ENCODE data around the gene SMIM38. TPM values are rescaled to one million over a fixed set of nuclear protein-coding genes. Genes with fewer than 3 reads are reported as not detected.

The SMIM38 gene
- total and polyA plus RNA-seq, 7 donors = 0.03 to 0.54 (median 0.10) TPM; not detected in 1

DNA sequence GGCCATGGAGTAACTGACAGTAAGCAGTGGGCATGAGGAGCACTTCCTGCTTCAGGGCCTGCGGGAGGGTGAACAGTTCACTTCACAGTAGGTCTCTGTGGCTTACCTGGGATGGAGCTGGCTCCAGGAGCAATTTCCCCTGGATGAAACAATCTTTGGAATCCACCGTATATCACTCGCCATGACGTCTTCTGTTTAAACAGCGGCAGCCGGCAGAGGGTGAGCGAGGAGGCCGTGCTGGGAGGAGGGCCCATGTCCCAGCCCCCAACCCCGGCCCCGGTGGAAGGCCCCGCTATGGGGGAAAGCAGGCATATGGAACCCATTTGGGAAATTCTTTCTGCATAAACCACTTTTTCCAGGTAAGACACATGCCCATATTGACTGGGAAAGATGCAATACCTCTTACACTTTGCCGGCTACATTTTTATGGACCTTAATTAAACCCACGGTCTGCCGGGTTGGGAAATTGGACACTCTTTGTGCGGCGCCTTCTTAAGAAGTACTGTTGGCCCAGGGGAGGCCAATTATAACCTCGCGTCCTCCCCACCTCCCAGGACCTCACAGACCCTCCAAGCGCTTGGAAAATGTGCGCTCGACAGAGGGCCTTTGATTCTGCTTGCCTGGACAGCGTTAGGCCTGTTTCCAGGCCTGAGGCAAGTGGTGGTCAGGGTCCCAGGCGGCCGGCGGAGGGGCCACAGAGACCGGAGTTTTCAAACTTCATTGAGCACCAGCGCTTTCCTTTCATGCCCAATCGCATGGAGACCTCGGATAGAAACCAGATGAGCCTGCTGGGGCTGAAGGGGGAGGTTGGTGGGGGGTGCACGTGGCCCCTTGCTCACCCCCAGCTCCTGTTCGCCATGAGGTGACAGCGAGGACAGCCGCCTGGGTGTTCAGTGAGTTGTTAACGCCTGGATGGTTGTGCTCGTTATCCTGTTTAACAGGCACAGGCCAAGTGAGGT lies 40.4 kb downstream of the SMIM38 start:
- WGBS, 3 donors = 74 to 80% (median 77%) methylated on average over 35 of the region's 35 CpGs

DNA sequence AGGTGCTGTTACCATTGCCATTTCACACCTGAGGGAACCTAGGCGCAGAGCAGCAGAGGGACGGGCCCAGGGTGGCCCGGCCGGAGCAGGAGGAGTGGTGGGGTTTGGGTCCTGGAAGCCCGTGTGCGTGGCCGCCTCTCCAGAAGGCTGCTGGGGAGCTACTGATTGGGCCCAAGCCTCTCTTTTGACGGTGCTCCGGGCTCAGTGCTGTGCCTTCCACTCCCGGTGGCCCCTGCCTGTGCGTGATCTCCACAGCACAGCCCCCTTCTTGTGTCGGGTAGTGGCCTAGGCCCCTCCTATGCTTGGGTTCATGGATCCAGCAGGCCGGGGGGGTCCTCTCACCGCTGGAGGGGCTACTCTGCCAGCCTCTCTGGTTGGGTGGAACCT lies 41.0 kb downstream of the SMIM38 start:
- intact Hi-C loops (cut with DNase I) = no loop called here
- Histone ChIP-seq H3K9me3 (no peaks in the 10 kb centered on the region), H3K4me3 (no peak overlapping the region), H3K4me1 (no peaks in the 10 kb centered on the region), H3K36me3 (ENCODE audit: insufficient read depth in 1 of 2, low read depth in 1 of 2) (no peaks in the 10 kb centered on the region), H3K27ac (no peak overlapping the region), H3K27me3 (ENCODE audit: insufficient read depth in 3 of 3, low read length in 2 of 3) (peaks cover 0 to 29% (median 4%) of the 10 kb centered on the region in 3 donors)
- TF ChIP-seq, protein P1, sequence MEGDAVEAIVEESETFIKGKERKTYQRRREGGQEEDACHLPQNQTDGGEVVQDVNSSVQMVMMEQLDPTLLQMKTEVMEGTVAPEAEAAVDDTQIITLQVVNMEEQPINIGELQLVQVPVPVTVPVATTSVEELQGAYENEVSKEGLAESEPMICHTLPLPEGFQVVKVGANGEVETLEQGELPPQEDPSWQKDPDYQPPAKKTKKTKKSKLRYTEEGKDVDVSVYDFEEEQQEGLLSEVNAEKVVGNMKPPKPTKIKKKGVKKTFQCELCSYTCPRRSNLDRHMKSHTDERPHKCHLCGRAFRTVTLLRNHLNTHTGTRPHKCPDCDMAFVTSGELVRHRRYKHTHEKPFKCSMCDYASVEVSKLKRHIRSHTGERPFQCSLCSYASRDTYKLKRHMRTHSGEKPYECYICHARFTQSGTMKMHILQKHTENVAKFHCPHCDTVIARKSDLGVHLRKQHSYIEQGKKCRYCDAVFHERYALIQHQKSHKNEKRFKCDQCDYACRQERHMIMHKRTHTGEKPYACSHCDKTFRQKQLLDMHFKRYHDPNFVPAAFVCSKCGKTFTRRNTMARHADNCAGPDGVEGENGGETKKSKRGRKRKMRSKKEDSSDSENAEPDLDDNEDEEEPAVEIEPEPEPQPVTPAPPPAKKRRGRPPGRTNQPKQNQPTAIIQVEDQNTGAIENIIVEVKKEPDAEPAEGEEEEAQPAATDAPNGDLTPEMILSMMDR (IDR thresholded peaks at IDR 0.05) = no peak
- DNase-seq (no peak), ATAC-seq (no peak)
- 87 to 91% (median 89%) methylated on average over 14 of the region's 14 CpGs for WGBS, 3 donors

More for the DNA sequence above, 40.4 kb downstream of the SMIM38 start:
- Histone ChIP-seq H3K36me3 (ENCODE audit: insufficient read depth in 1 of 2, low read depth in 1 of 2) (no peaks in the 10 kb centered on the region), H3K4me1 (no peaks in the 10 kb centered on the region), H3K9me3 (no peaks in the 10 kb centered on the region), H3K4me3 (no peak overlapping the region), H3K27ac (no peak overlapping the region), H3K27me3 (ENCODE audit: insufficient read depth in 3 of 3, low read length in 2 of 3) (peaks cover 0 to 24% (median 4%) of the 10 kb centered on the region in 3 donors)
- intact Hi-C loops (cut with DNase I) = no loop called here
- TF ChIP-seq, protein P1 (IDR thresholded peaks at IDR 0.05) = no peak
- no peak for DNase-seq
- no peak for ATAC-seq

DNA sequence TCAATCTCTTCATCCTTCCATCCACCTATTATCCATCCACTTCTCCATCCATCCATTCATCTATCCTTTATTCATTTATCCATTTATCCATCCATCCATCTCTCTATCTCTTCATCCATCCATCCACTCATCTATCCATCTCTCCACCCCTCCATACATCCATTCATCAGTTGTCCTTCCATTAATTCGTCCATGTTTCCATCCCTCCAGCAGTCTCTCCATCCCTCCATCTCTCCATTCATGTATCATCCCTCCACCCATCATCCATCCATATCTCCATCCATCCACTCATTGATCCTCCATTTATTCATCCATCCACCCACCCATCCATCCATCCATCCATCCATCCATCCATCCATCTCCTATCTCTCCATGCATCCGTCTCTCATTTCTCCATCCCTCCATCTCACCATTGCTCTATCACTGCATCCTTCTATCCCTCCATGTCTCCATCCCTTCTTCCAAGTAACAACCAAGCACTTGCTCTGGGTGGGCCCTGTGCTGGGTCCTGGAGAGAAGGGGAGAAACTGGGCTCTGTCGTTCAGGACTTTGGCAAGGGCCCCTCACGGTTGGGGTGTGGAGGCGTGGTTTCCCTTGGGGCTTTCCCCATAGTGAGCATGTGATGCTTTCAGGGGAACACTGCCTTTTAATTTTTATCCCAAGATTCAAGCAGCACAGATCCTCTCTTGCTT lies 43.3 kb downstream of the SMIM38 start:
- H3K9me3 ChIP-seq = no peaks in the 10 kb centered on the region
- 68 to 77% (median 73%) methylated on average over 5 of the region's 5 CpGs for WGBS, 3 donors

DNA sequence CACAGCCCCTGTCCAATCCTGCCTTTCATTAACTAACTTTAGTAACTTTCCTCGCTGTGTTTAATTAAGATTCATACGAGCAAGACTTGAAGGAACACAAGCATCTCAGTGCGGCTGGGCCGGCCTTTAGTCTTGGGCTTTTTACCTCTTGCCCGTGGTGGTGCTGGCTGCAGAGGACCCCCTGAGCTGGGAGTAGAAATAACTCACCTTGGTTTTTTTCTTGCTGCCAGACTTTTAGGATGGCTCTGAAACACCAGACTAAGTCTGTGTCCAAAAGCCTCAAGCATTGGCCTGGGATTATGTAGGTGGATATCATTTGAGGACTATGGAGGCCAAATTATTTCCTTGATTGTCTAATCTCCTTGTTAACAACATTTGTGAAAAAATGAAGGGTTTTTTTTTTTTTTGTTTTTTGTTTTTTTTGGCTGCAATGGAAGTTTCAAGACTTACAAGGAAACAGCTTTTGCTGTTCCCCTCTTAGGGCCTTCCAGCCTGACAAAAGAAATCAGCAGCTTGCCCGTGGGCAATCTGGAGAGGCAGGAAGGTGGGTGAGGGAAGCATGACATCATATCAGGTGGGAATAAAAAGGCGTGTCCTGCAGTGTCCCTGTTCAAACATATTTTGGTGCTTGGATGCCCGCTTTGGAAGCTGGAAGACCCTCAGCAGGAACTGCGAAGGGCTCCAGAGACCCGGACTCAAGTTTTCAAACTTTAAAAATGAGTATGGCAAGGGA lies 44.0 kb downstream of the SMIM38 start:
- TF ChIP-seq, protein P1 (IDR thresholded peaks at IDR 0.05) = no peak
- H3K36me3 ChIP-seq (ENCODE audit: insufficient read depth in 1 of 2, low read depth in 1 of 2) = no peaks in the 10 kb centered on the region

More for the DNA sequence above, 43.3 kb downstream of the SMIM38 start:
- TF ChIP-seq, protein P1 (IDR thresholded peaks at IDR 0.05) = no peak
- Histone ChIP-seq H3K4me1 (no peaks in the 10 kb centered on the region), H3K27ac (no peak overlapping the region), H3K36me3 (ENCODE audit: insufficient read depth in 1 of 2, low read depth in 1 of 2) (no peaks in the 10 kb centered on the region), H3K4me3 (no peak overlapping the region), H3K27me3 (ENCODE audit: insufficient read depth in 3 of 3, low read length in 2 of 3) (peaks cover 0 to 42% (median 4%) of the 10 kb centered on the region in 3 donors)
- intact Hi-C loops (cut with DNase I) = no loop called here
- ATAC-seq = no peak
- no peak for DNase-seq

More for the DNA sequence above, 44.0 kb downstream of the SMIM38 start:
- Histone ChIP-seq H3K4me3 (no peak overlapping the region), H3K9me3 (no peaks in the 10 kb centered on the region), H3K27me3 (ENCODE audit: insufficient read depth in 3 of 3, low read length in 2 of 3) (peaks cover 0 to 41% (median 2%) of the 10 kb centered on the region in 3 donors), H3K4me1 (no peaks in the 10 kb centered on the region), H3K27ac (no peak overlapping the region)
- ATAC-seq = no peak
- DNase-seq = no peak
- intact Hi-C loops (cut with DNase I) = no loop called here
- WGBS, 3 donors = 80 to 82% (median 81%) methylated on average over 10 of the region's 10 CpGs
